GM13977 (cell line): ENCODE data around the gene KLHL42.

ENCODE experiments used
- DNase-seq: peaks from one replicate; pipeline ENCODE4 v3.0.0; 2012; ENCODE audit warnings: low spot score
- CTCF ChIP-seq: IDR thresholded peaks from 2 replicates; pipeline ENCODE4 v1.5.1; 2012; ENCODE audit warnings: mild to moderate bottlenecking, control low read depth; ENCODE audit not compliant: insufficient read depth; ENCODE audit errors: extremely low read depth, missing control alignments
- in situ Hi-C: fragments of 300-500 bp; cut with MboI; formaldehyde crosslinking; loops from one replicate; pipeline ENCODE4 v1.12.0; 2022; ENCODE audit warnings: low sequenced_read_pairs, low pct_unique_long_range_greater_than_20kb, mixed read lengths, inconsistent platforms; ENCODE audit not compliant: unreplicated experiment

KLHL42 gene

GRCh38 chr12:27802936-27803335 is 22.9 kb downstream of the KLHL42 start:
- in situ Hi-C loops = no loop called here
- TF ChIP-seq CTCF = no peak
- DNase-seq = no peak

GRCh38 chr12:27805238-27805637 is 25.2 kb downstream of the KLHL42 start:
- in situ Hi-C loops = no loop called here
- DNase-seq = no peak
- no peak for TF ChIP-seq CTCF

GRCh38 chr12:27806259-27806658 is 26.2 kb downstream of the KLHL42 start:
- DNase-seq = no peak
- TF ChIP-seq CTCF = no peak
- in situ Hi-C loops = no loop called here

GRCh38 chr12:27807063-27807703 is 27.1 kb downstream of the KLHL42 start:
- TF ChIP-seq CTCF = no peak
- in situ Hi-C loops = no loop called here
- no peak for DNase-seq

GRCh38 chr12:27808841-27809240 is 28.8 kb downstream of the KLHL42 start:
- in situ Hi-C loops = no loop called here
- no peak for DNase-seq
- no peak for TF ChIP-seq CTCF

GRCh38 chr12:27810756-27811155 is 30.7 kb downstream of the KLHL42 start:
- in situ Hi-C loops = loop anchor here (10.0 kb wide), 1 partner anchor 76 kb away; no protein-coding TSS in a partner anchor
- TF ChIP-seq CTCF = no peak
- no peak for DNase-seq
